H1 (cell line): Measurements from ENCODE around the gene TMED3. TPM values are rescaled to one million over a fixed set of nuclear protein-coding genes. Genes with fewer than 3 reads are reported as not detected.

ENCODE experiments used
- KDM4A ChIP-seq: IDR thresholded peaks from one replicate; pipeline ENCODE4 v1.7.1; 2012; ENCODE audit warnings: low read depth, mild to moderate bottlenecking, moderate library complexity, low read length, inconsistent platforms; ENCODE audit not compliant: severe bottlenecking
- NRF1 ChIP-seq: IDR thresholded peaks from 2 replicates; pipeline ENCODE4 v1.6.1; 2011; ENCODE audit warnings: mild to moderate bottlenecking, low read depth, low read length, improper control_type of control experiment
- RBBP5 ChIP-seq: IDR thresholded peaks from 2 replicates; pipeline ENCODE4 v1.7.1; 2012; ENCODE audit warnings: low read depth, mild to moderate bottlenecking, inconsistent platforms, low read length, moderate library complexity, borderline replicate concordance
- RFX5 ChIP-seq: IDR thresholded peaks from 2 replicates; pipeline ENCODE4 v1.6.1; 2011; ENCODE audit warnings: low read depth, low read length, improper control_type of control experiment, borderline replicate concordance
- polyA plus RNA-seq, 7 experiments: library from polyadenylated mRNA; depleted of rRNA in 3 of 7; stranded (reverse) in 5 of 7; unstranded in 2 of 7; fragments of >200 nt in 5 of 7; fragments of 200-250 nt in 2 of 7; gene quantifications; 1 replicate in 5 of 7; 2 replicates in 1 of 7; 4 replicates in 1 of 7; pipeline versions ENCODE4 v1.2.1 to v1.2.3, GENCODE V29; 2011 to 2013; ENCODE audit warnings: missing spikeins in 2 of 7, mixed read lengths in 2 of 7
- total RNA-seq: library from RNA; stranded (reverse); fragmentation: NEBNext Ultra II Directional; extraction: Animal tissue kit (Norgen Biotek cat#: 25700); gene quantifications from 2 replicates; pipeline ENCODE4 v1.2.1, GENCODE V29; 2021
- TF ChIP-seq, protein P1 (sequence below): fragments of 300-600 bp; sonication (generic); IDR thresholded peaks from 2 replicates; pipeline ENCODE4 v1.7.1; 2012; ENCODE audit warnings: low read length, moderate library complexity, mild to moderate bottlenecking, inconsistent platforms; ENCODE audit not compliant: insufficient replicate concordance

The TMED3 gene
- total and polyA plus RNA-seq, 2 of the 8 experiments (the other 6 are each of a cell fraction or from before 2014, with no cell fraction given) = 50.2 to 110 TPM

DNA sequence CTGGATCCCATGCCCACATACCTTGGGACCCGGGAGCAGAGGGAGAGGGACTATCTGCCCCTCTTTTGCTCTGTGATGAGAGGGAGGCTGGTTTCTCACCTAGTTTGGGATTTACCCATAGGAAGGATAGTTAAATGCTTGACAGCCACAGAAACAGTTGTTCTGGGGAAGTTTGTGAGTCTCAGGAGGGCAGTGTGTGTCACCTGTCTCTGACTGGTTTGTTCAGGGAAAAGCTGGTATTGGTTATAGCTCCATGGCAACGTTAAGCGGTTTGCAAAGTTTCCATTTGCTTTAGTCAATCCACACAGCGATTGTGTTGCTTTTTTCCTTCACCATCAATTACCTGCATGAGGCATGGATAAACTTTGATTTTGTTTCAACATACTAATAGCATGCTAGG lies 3.7 kb upstream of the TMED3 start (continued):
- TF ChIP-seq, protein P1, sequence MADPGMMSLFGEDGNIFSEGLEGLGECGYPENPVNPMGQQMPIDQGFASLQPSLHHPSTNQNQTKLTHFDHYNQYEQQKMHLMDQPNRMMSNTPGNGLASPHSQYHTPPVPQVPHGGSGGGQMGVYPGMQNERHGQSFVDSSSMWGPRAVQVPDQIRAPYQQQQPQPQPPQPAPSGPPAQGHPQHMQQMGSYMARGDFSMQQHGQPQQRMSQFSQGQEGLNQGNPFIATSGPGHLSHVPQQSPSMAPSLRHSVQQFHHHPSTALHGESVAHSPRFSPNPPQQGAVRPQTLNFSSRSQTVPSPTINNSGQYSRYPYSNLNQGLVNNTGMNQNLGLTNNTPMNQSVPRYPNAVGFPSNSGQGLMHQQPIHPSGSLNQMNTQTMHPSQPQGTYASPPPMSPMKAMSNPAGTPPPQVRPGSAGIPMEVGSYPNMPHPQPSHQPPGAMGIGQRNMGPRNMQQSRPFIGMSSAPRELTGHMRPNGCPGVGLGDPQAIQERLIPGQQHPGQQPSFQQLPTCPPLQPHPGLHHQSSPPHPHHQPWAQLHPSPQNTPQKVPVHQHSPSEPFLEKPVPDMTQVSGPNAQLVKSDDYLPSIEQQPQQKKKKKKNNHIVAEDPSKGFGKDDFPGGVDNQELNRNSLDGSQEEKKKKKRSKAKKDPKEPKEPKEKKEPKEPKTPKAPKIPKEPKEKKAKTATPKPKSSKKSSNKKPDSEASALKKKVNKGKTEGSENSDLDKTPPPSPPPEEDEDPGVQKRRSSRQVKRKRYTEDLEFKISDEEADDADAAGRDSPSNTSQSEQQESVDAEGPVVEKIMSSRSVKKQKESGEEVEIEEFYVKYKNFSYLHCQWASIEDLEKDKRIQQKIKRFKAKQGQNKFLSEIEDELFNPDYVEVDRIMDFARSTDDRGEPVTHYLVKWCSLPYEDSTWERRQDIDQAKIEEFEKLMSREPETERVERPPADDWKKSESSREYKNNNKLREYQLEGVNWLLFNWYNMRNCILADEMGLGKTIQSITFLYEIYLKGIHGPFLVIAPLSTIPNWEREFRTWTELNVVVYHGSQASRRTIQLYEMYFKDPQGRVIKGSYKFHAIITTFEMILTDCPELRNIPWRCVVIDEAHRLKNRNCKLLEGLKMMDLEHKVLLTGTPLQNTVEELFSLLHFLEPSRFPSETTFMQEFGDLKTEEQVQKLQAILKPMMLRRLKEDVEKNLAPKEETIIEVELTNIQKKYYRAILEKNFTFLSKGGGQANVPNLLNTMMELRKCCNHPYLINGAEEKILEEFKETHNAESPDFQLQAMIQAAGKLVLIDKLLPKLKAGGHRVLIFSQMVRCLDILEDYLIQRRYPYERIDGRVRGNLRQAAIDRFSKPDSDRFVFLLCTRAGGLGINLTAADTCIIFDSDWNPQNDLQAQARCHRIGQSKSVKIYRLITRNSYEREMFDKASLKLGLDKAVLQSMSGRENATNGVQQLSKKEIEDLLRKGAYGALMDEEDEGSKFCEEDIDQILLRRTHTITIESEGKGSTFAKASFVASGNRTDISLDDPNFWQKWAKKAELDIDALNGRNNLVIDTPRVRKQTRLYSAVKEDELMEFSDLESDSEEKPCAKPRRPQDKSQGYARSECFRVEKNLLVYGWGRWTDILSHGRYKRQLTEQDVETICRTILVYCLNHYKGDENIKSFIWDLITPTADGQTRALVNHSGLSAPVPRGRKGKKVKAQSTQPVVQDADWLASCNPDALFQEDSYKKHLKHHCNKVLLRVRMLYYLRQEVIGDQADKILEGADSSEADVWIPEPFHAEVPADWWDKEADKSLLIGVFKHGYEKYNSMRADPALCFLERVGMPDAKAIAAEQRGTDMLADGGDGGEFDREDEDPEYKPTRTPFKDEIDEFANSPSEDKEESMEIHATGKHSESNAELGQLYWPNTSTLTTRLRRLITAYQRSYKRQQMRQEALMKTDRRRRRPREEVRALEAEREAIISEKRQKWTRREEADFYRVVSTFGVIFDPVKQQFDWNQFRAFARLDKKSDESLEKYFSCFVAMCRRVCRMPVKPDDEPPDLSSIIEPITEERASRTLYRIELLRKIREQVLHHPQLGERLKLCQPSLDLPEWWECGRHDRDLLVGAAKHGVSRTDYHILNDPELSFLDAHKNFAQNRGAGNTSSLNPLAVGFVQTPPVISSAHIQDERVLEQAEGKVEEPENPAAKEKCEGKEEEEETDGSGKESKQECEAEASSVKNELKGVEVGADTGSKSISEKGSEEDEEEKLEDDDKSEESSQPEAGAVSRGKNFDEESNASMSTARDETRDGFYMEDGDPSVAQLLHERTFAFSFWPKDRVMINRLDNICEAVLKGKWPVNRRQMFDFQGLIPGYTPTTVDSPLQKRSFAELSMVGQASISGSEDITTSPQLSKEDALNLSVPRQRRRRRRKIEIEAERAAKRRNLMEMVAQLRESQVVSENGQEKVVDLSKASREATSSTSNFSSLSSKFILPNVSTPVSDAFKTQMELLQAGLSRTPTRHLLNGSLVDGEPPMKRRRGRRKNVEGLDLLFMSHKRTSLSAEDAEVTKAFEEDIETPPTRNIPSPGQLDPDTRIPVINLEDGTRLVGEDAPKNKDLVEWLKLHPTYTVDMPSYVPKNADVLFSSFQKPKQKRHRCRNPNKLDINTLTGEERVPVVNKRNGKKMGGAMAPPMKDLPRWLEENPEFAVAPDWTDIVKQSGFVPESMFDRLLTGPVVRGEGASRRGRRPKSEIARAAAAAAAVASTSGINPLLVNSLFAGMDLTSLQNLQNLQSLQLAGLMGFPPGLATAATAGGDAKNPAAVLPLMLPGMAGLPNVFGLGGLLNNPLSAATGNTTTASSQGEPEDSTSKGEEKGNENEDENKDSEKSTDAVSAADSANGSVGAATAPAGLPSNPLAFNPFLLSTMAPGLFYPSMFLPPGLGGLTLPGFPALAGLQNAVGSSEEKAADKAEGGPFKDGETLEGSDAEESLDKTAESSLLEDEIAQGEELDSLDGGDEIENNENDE = no peak
- TF ChIP-seq NRF1 = no peak
- TF ChIP-seq RBBP5 = no peak
- TF ChIP-seq RFX5 = no peak
- no peak for TF ChIP-seq KDM4A
- TF ChIP-seq, all 59 proteins: peak for 0
